ENCODE data around the gene APOA5.
"Not testable (repeated sequence)": the region's sequence is repeated elsewhere in the genome, so short reads cannot be mapped to it uniquely, and the experiment has no call there.

APOA5 gene

GRCh38 chr11:116791813-116792143, at the start of gene APOA5:
TSS of gene APOA5 (minus strand) at chr11:116791879. CDS start at chr11:116791860, 19 bp downstream.
- no peak for DNase-seq (ENCODE audit: low read depth)

- DNase-seq (ENCODE audit: low read depth) = no peak
Observed at GRCh38 chr11:116840746-116841296, 49.1 kb upstream of the APOA5 start.

- DNase-seq (ENCODE audit: low read depth) = no peak
Observed at GRCh38 chr11:116840224-116840745, 48.6 kb upstream of the APOA5 start.

- no peak for DNase-seq (ENCODE audit: low read depth)
Observed at GRCh38 chr11:116838321-116839084, 46.8 kb upstream of the APOA5 start.

GRCh38 chr11:116837231-116838091, 45.8 kb upstream of the APOA5 start, which contains the start of gene APOA1:
TSS of gene APOA1 (minus strand) at chr11:116837622. CDS start at chr11:116837387, 235 bp downstream.
- no peak for DNase-seq (ENCODE audit: low read depth)

- no peak for DNase-seq (ENCODE audit: low read depth)
Observed at GRCh38 chr11:116836632-116836991, 44.9 kb upstream of the APOA5 start.

GRCh38 chr11:116835791-116836631, 44.3 kb upstream of the APOA5 start:
- peak; percentile 83 for DNase-seq (ENCODE audit: low read depth)

- DNase-seq (ENCODE audit: low read depth) = no peak
Observed at GRCh38 chr11:116835042-116835772, 43.5 kb upstream of the APOA5 start.

GRCh38 chr11:116834535-116835041, 42.9 kb upstream of the APOA5 start:
- DNase-seq (ENCODE audit: low read depth) = not testable (repeated sequence)

- no peak for DNase-seq (ENCODE audit: low read depth)
Observed at GRCh38 chr11:116833816-116834534, 42.3 kb upstream of the APOA5 start.

GRCh38 chr11:116833491-116833815, 41.8 kb upstream of the APOA5 start:
- DNase-seq (ENCODE audit: low read depth) = no peak

- DNase-seq (ENCODE audit: low read depth) = no peak
Observed at GRCh38 chr11:116832350-116833290, 40.9 kb upstream of the APOA5 start.

- no peak for DNase-seq (ENCODE audit: low read depth)
Observed at GRCh38 chr11:116831790-116832349, 40.2 kb upstream of the APOA5 start.

GRCh38 chr11:116830184-116830912, 38.7 kb upstream of the APOA5 start:
- no peak for DNase-seq (ENCODE audit: low read depth)

- DNase-seq (ENCODE audit: low read depth) = no peak
Observed at GRCh38 chr11:116829525-116830183, 38.0 kb upstream of the APOA5 start, which contains the start of gene APOC3. TSS of gene APOC3 (plus strand) at chr11:116829907. CDS start at chr11:116830583, 676 bp downstream.

GRCh38 chr11:116828632-116829524, 37.2 kb upstream of the APOA5 start:
- no peak for DNase-seq (ENCODE audit: low read depth)
